GM19238 (cell line): ENCODE measurements around the gene UBL7.

Source experiments
- DNase-seq: peaks from one replicate; pipeline ENCODE4 v3.0.0; 2011; ENCODE audit warnings: low spot score; ENCODE audit not compliant: insufficient read length

UBL7 gene

GRCh38 chr15:74423431-74424257 is 37.3 kb downstream of the UBL7 start:
- DNase-seq, result no peak

GRCh38 chr15:74422652-74423430 is 38.1 kb downstream of the UBL7 start:
- no peak for DNase-seq

- DNase-seq, result no peak
These were observed 38.7 kb downstream of the UBL7 start for GRCh38 chr15:74422265-74422651.

- no peak for DNase-seq
These were observed 39.4 kb downstream of the UBL7 start for GRCh38 chr15:74421302-74422245.

- no peak for DNase-seq
These were observed 40.6 kb downstream of the UBL7 start for GRCh38 chr15:74420193-74420905.

GRCh38 chr15:74419432-74419831 is 41.5 kb downstream of the UBL7 start:
- DNase-seq, result no peak

GRCh38 chr15:74418575-74419338 is 42.2 kb downstream of the UBL7 start:
- no peak for DNase-seq

GRCh38 chr15:74417670-74418069 is 43.3 kb downstream of the UBL7 start:
- DNase-seq, result no peak

GRCh38 chr15:74417225-74417624 is 43.7 kb downstream of the UBL7 start:
- DNase-seq, result no peak

GRCh38 chr15:74415966-74416916 is 44.7 kb downstream of the UBL7 start:
- no peak for DNase-seq

GRCh38 chr15:74414603-74415338 is 46.2 kb downstream of the UBL7 start:
- DNase-seq, result no peak

- no peak for DNase-seq
These were observed 46.8 kb downstream of the UBL7 start for GRCh38 chr15:74414081-74414580.

- no peak for DNase-seq
These were observed 47.4 kb downstream of the UBL7 start for GRCh38 chr15:74413350-74414080.

- no peak for DNase-seq
These were observed 48.8 kb downstream of the UBL7 start for GRCh38 chr15:74412159-74412558.

GRCh38 chr15:74411686-74412085 is 49.3 kb downstream of the UBL7 start:
- DNase-seq, result no peak

GRCh38 chr15:74410502-74410901 is 50.5 kb downstream of the UBL7 start:
- DNase-seq, result no peak

GRCh38 chr15:74409225-74409624 is 51.7 kb downstream of the UBL7 start:
- no peak for DNase-seq
